HEK293 (cell line): ENCODE results near the gene RBM39.

Experiments
- CTCF ChIA-PET: fragments of 350-600 bp; formaldehyde crosslinking; extraction: SDS; loops from one replicate; lab custom pipeline; 2021; ENCODE audit warnings: antibody characterized with exemption; lab: Yijun Ruan, JAX
- POLR2A ChIA-PET: fragments of 300-600 bp; formaldehyde crosslinking; extraction: SDS; loops from one replicate; lab custom pipeline; 2020; ENCODE audit warnings: antibody characterized with exemption, inconsistent platforms; lab: Yijun Ruan, JAX
- H3K27ac ChIP-seq: fragments of 200-500 bp; sonication (Bioruptor generic); 2 replicates; pipeline ENCODE4 v1.5.1; 2014; ENCODE audit warnings: low read depth, low read length, control low read depth, inconsistent platforms; ENCODE audit errors: extremely low read depth
- H3K36me3 ChIP-seq, 2 experiments: fragments of 200-500 bp in 1 of 2; sonication (Bioruptor generic) in 1 of 2; 1 replicate in 1 of 2; 2 replicates in 1 of 2; pipeline ENCODE4 v1.5.1; 2014 to 2017; ENCODE audit warnings: inconsistent platforms in 2 of 2, low read length in 2 of 2; ENCODE audit not compliant: control insufficient read depth in 2 of 2, insufficient read depth in 1 of 2
- H3K4me1 ChIP-seq: fragments of 200-500 bp; sonication (Bioruptor generic); 2 replicates; pipeline ENCODE4 v1.5.1; 2014; ENCODE audit warnings: mild to moderate bottlenecking, low read length, inconsistent platforms; ENCODE audit not compliant: control insufficient read depth, insufficient read depth
- H3K4me3 ChIP-seq: 2 replicates; pipeline ENCODE4 v1.5.1; 2011; ENCODE audit warnings: low read depth, mild to moderate bottlenecking, control low read depth, low read length, moderate library complexity
- H3K9me3 ChIP-seq: fragments of 200-500 bp; sonication (Bioruptor generic); 2 replicates; pipeline ENCODE4 v1.5.1; 2014; ENCODE audit warnings: low read depth, low read length, inconsistent platforms; ENCODE audit not compliant: control insufficient read depth, insufficient read depth
- BCL11A ChIP-seq: fragments of 450-650 bp; formaldehyde crosslinking; IDR thresholded peaks from 2 replicates; pipeline ENCODE4 v1.5.1; 2016; ENCODE audit warnings: low read depth, missing biosample characterization, missing genetic modification characterization
- HOXA7 ChIP-seq: sonication (generic); formaldehyde crosslinking; IDR thresholded peaks from 2 replicates; pipeline ENCODE4 v1.8.1; 2022; ENCODE audit warnings: missing genetic modification reagents, borderline replicate concordance
- KLF16 ChIP-seq: fragments of 450-650 bp; formaldehyde crosslinking; IDR thresholded peaks from 2 replicates; pipeline ENCODE4 v1.5.1; 2017; ENCODE audit warnings: missing biosample characterization, missing genetic modification characterization
- KLF9 ChIP-seq: fragments of 450-650 bp; formaldehyde crosslinking; IDR thresholded peaks from 2 replicates; pipeline ENCODE4 v1.5.1; 2016; ENCODE audit warnings: missing biosample characterization, missing genetic modification characterization, low read depth
- MZF1 ChIP-seq: fragments of 450-650 bp; formaldehyde crosslinking; IDR thresholded peaks from 2 replicates; pipeline ENCODE4 v1.5.1; 2017; ENCODE audit warnings: missing biosample characterization, missing genetic modification characterization, borderline replicate concordance
- PRDM1 ChIP-seq: fragments of 450-650 bp; formaldehyde crosslinking; IDR thresholded peaks from 2 replicates; pipeline ENCODE4; 2016; ENCODE audit warnings: missing biosample characterization, missing genetic modification characterization
- TCF7L2 ChIP-seq: IDR thresholded peaks from 2 replicates; pipeline ENCODE4 v1.6.1; 2011; ENCODE audit warnings: low read depth, mild to moderate bottlenecking, inconsistent platforms, low read length, moderate library complexity, borderline replicate concordance
- ZBTB17 ChIP-seq: fragments of 450-650 bp; formaldehyde crosslinking; IDR thresholded peaks from 2 replicates; pipeline ENCODE4 v1.5.1; 2016; ENCODE audit warnings: missing biosample characterization, missing genetic modification characterization
- ZBTB21 ChIP-seq: fragments of 450-650 bp; formaldehyde crosslinking; IDR thresholded peaks from 2 replicates; pipeline ENCODE4 v1.5.1; 2017; ENCODE audit warnings: missing biosample characterization, missing genetic modification characterization
- ZBTB8A ChIP-seq: fragments of 450-650 bp; formaldehyde crosslinking; IDR thresholded peaks from 2 replicates; pipeline ENCODE4 v1.5.1; 2016; ENCODE audit warnings: missing biosample characterization, missing genetic modification characterization
- ZNF146 ChIP-seq: fragments of 450-650 bp; formaldehyde crosslinking; IDR thresholded peaks from 2 replicates; pipeline ENCODE4 v1.5.1; 2016; ENCODE audit warnings: missing biosample characterization, missing genetic modification characterization
- ZNF174 ChIP-seq: fragments of 450-650 bp; formaldehyde crosslinking; IDR thresholded peaks from 2 replicates; pipeline ENCODE4 v1.5.0; 2017; ENCODE audit warnings: missing biosample characterization, mild to moderate bottlenecking, missing genetic modification characterization
- ZNF202 ChIP-seq: fragments of 450-650 bp; formaldehyde crosslinking; IDR thresholded peaks from 2 replicates; pipeline ENCODE4 v1.5.1; 2016; ENCODE audit warnings: missing biosample characterization, missing genetic modification characterization, borderline replicate concordance
- ZNF248 ChIP-seq: fragments of 450-650 bp; formaldehyde crosslinking; IDR thresholded peaks from 2 replicates; pipeline ENCODE4 v1.5.1; 2017; ENCODE audit warnings: missing biosample characterization, missing genetic modification characterization
- ZNF350 ChIP-seq: fragments of 450-650 bp; formaldehyde crosslinking; IDR thresholded peaks from 2 replicates; pipeline ENCODE4 v1.5.0; 2017; ENCODE audit warnings: missing biosample characterization, mild to moderate bottlenecking, missing genetic modification characterization
- ZNF354C ChIP-seq: fragments of 450-650 bp; formaldehyde crosslinking; IDR thresholded peaks from 2 replicates; pipeline ENCODE4 v1.5.1; 2016; ENCODE audit warnings: missing biosample characterization, missing genetic modification characterization, low read depth, borderline replicate concordance
- ZNF416 ChIP-seq: fragments of 450-650 bp; formaldehyde crosslinking; IDR thresholded peaks from 2 replicates; pipeline ENCODE4 v1.5.1; 2016; ENCODE audit warnings: missing biosample characterization, missing genetic modification characterization
- ZNF521 ChIP-seq: fragments of 450-650 bp; formaldehyde crosslinking; IDR thresholded peaks from 2 replicates; pipeline ENCODE4 v1.5.1; 2017; ENCODE audit warnings: missing biosample characterization, mild to moderate bottlenecking, missing genetic modification characterization
- ZNF610 ChIP-seq: fragments of 450-650 bp; formaldehyde crosslinking; IDR thresholded peaks from 2 replicates; pipeline ENCODE4 v1.5.1; 2016; ENCODE audit warnings: missing biosample characterization, missing genetic modification characterization, borderline replicate concordance
- ZNF658 ChIP-seq: fragments of 450-650 bp; formaldehyde crosslinking; IDR thresholded peaks from 2 replicates; pipeline ENCODE4; 2016; ENCODE audit warnings: missing biosample characterization, missing genetic modification characterization
- ZNF76 ChIP-seq: fragments of 450-650 bp; formaldehyde crosslinking; IDR thresholded peaks from 2 replicates; pipeline ENCODE4; 2016; ENCODE audit warnings: low read depth, missing biosample characterization, missing genetic modification characterization, borderline replicate concordance
- ZNF776 ChIP-seq: fragments of 450-650 bp; formaldehyde crosslinking; IDR thresholded peaks from 2 replicates; pipeline ENCODE4 v1.5.0; 2017; ENCODE audit warnings: missing biosample characterization, missing genetic modification characterization, borderline replicate concordance
- ZSCAN23 ChIP-seq: fragments of 450-650 bp; formaldehyde crosslinking; IDR thresholded peaks from 2 replicates; pipeline ENCODE4 v1.5.1; 2016; ENCODE audit warnings: missing biosample characterization, missing genetic modification characterization
- TF ChIP-seq, protein P1 (sequence below): fragments of 450-650 bp; formaldehyde crosslinking; IDR thresholded peaks from 2 replicates; pipeline ENCODE4 v1.5.1; 2016; ENCODE audit warnings: missing biosample characterization, missing genetic modification characterization
- TF ChIP-seq, protein P2 (sequence below): fragments of 450-650 bp; formaldehyde crosslinking; IDR thresholded peaks from 2 replicates; pipeline ENCODE4 v1.5.1; 2016; ENCODE audit warnings: missing biosample characterization, missing genetic modification characterization
- TF ChIP-seq, protein P3 (sequence below): fragments of 450-650 bp; formaldehyde crosslinking; conservative IDR thresholded peaks from 2 replicates; pipeline ENCODE4 v1.5.1; 2016; ENCODE audit warnings: low read depth, missing biosample characterization, missing genetic modification characterization
- TF ChIP-seq, protein P4 (sequence below): fragments of 450-650 bp; formaldehyde crosslinking; IDR thresholded peaks from 2 replicates; pipeline ENCODE4 v1.5.1; 2016; ENCODE audit warnings: missing biosample characterization, missing genetic modification characterization
- TF ChIP-seq, protein P5 (sequence below): fragments of 450-650 bp; formaldehyde crosslinking; IDR thresholded peaks from 2 replicates; pipeline ENCODE4 v1.5.1; 2016; ENCODE audit warnings: missing biosample characterization, missing genetic modification characterization

RBM39 gene

DNA sequence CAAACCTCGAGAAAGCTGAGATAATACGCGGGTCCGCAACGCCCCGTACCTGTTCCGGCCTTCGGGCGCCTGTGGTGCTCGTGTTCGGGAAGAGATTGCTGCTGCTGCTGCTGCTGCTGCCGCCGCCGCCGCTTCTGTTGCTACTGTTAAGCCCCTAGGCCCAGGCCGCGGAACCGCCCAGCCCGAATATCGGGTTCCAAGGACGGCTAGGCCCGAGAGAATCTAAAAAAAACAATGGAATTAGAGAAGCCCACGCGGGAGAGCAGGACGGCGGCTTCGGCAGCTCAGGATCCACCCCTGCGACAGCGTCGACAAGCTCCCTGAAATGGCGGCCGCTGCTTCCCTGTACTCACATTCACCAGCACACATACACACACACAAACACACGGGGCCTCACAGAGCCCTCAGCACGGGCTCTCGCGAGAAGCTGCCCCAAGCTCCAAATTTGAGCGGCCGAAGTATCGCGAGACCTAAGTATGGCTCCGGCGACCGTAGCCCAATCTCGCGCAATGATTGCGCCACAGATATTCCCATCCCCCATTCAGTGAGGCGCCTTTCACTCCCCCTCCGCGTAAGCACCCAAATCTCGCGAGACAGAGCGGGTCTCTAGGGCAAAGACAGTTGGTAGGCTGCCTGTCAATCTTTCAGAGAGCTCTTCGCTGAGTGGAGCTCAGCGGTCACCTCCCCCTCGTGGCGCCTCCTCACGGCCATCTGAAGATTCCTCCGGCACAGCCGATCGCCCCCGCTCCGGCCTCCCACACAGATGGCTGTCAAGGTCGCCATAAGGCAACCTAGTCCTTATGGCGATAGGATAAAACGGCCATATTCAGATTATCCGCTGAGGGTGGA lies at the start of gene RBM39:
Gene RBM39 (minus strand): TSS at position 369 of the 849 bp plus-strand sequence. CDS start 1,386 bp downstream, outside the sequence.
- H3K4me3 ChIP-seq: peak within 1 kb of the TSS; percentile 91
- POLR2A ChIA-PET: interaction anchor here (0.5 to 2.5 kb wide), 47 partner anchors 9 to 1120 kb away, joined by 3 to 109 read pairs (median 5); partner anchors contain the start of genes CEP250, CPNE1, ERGIC3 and NFS1
- CTCF ChIA-PET: interaction anchor here (0.7 to 2.6 kb wide), 7 partner anchors 16 to 143 kb away, joined by 3 to 15 read pairs (median 4); no protein-coding TSS in a partner anchor
- H3K9me3 ChIP-seq: no peaks in the 10 kb centered on the region
- peaks cover 27 to 41% of the 10 kb centered on the region in 2 experiments for H3K36me3 ChIP-seq
- peak within 1 kb of the TSS; percentile 100 for H3K27ac ChIP-seq
- H3K4me1 ChIP-seq: no peaks in the 10 kb centered on the region
- peak; percentile 71 for TF ChIP-seq ZBTB8A (tag by site-specific recombination)
- no peak for TF ChIP-seq MZF1 (tag by site-specific recombination)
- TF ChIP-seq ZNF354C: no peak
- TF ChIP-seq ZBTB21 (tag by site-specific recombination): peak; percentile 71
- no peak for TF ChIP-seq ZNF416 (tag by site-specific recombination)
- TF ChIP-seq, protein P1, sequence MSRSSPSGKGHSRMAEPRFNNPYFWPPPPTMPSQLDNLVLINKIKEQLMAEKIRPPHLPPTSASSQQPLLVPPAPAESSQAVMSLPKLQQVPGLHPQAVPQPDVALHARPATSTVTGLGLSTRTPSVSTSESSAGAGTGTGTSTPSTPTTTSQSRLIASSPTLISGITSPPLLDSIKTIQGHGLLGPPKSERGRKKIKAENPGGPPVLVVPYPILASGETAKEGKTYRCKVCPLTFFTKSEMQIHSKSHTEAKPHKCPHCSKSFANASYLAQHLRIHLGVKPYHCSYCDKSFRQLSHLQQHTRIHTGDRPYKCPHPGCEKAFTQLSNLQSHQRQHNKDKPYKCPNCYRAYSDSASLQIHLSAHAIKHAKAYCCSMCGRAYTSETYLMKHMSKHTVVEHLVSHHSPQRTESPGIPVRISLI (tag by site-specific recombination): no peak
- TF ChIP-seq BCL11A (tag by site-specific recombination): no peak
- peak; percentile 99 for TF ChIP-seq KLF16
- TF ChIP-seq ZNF174 (tag by site-specific recombination): no peak
- TF ChIP-seq ZBTB17 (tag by site-specific recombination): peak; percentile 93
- no peak for TF ChIP-seq TCF7L2
- TF ChIP-seq ZSCAN23: 0 out of 2 replicates have a peak, but pooled peaks have one; percentile 45
- TF ChIP-seq, protein P2, sequence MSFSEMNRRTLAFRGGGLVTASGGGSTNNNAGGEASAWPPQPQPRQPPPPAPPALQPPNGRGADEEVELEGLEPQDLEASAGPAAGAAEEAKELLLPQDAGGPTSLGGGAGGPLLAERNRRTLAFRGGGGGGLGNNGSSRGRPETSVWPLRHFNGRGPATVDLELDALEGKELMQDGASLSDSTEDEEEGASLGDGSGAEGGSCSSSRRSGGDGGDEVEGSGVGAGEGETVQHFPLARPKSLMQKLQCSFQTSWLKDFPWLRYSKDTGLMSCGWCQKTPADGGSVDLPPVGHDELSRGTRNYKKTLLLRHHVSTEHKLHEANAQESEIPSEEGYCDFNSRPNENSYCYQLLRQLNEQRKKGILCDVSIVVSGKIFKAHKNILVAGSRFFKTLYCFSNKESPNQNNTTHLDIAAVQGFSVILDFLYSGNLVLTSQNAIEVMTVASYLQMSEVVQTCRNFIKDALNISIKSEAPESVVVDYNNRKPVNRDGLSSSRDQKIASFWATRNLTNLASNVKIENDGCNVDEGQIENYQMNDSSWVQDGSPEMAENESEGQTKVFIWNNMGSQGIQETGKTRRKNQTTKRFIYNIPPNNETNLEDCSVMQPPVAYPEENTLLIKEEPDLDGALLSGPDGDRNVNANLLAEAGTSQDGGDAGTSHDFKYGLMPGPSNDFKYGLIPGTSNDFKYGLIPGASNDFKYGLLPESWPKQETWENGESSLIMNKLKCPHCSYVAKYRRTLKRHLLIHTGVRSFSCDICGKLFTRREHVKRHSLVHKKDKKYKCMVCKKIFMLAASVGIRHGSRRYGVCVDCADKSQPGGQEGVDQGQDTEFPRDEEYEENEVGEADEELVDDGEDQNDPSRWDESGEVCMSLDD (tag by site-specific recombination): no peak
- no peak for TF ChIP-seq ZNF248
- TF ChIP-seq, protein P3, sequence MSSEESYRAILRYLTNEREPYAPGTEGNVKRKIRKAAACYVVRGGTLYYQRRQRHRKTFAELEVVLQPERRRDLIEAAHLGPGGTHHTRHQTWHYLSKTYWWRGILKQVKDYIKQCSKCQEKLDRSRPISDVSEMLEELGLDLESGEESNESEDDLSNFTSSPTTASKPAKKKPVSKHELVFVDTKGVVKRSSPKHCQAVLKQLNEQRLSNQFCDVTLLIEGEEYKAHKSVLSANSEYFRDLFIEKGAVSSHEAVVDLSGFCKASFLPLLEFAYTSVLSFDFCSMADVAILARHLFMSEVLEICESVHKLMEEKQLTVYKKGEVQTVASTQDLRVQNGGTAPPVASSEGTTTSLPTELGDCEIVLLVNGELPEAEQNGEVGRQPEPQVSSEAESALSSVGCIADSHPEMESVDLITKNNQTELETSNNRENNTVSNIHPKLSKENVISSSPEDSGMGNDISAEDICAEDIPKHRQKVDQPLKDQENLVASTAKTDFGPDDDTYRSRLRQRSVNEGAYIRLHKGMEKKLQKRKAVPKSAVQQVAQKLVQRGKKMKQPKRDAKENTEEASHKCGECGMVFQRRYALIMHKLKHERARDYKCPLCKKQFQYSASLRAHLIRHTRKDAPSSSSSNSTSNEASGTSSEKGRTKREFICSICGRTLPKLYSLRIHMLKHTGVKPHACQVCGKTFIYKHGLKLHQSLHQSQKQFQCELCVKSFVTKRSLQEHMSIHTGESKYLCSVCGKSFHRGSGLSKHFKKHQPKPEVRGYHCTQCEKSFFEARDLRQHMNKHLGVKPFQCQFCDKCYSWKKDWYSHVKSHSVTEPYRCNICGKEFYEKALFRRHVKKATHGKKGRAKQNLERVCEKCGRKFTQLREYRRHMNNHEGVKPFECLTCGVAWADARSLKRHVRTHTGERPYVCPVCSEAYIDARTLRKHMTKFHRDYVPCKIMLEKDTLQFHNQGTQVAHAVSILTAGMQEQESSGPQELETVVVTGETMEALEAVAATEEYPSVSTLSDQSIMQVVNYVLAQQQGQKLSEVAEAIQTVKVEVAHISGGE (tag by site-specific recombination): peak; percentile 74
- TF ChIP-seq PRDM1 (tag by site-specific recombination): peak; percentile 77
- TF ChIP-seq, protein P4, sequence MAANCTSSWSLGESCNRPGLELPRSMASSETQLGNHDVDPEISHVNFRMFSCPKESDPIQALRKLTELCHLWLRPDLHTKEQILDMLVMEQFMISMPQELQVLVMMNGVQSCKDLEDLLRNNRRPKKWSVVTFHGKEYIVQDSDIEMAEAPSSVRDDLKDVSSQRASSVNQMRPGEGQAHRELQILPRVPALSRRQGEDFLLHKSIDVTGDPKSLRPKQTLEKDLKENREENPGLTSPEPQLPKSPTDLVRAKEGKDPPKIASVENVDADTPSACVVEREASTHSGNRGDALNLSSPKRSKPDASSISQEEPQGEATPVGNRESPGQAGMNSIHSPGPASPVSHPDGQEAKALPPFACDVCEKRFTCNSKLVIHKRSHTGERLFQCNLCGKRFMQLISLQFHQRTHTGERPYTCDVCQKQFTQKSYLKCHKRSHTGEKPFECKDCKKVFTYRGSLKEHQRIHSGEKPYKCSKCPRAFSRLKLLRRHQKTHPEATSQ (tag by site-specific recombination): 0 out of 2 replicates have a peak, but pooled peaks have one; percentile 48
- TF ChIP-seq HOXA7: no peak
- peak; percentile 16; the same call in 1 of the 2 replicates for TF ChIP-seq ZNF146
- TF ChIP-seq ZNF202 (tag by site-specific recombination): no peak
- TF ChIP-seq ZNF521 (tag by site-specific recombination): no peak
- no peak for TF ChIP-seq ZNF776 (tag by site-specific recombination)
- TF ChIP-seq ZNF610 (tag by site-specific recombination): peak; percentile 48
- peak; percentile 86 for TF ChIP-seq ZNF76
- peak; percentile 50; the same call in 1 of the 2 replicates for TF ChIP-seq KLF9 (tag by site-specific recombination)
- TF ChIP-seq, protein P5, sequence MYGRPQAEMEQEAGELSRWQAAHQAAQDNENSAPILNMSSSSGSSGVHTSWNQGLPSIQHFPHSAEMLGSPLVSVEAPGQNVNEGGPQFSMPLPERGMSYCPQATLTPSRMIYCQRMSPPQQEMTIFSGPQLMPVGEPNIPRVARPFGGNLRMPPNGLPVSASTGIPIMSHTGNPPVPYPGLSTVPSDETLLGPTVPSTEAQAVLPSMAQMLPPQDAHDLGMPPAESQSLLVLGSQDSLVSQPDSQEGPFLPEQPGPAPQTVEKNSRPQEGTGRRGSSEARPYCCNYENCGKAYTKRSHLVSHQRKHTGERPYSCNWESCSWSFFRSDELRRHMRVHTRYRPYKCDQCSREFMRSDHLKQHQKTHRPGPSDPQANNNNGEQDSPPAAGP (tag by site-specific recombination): peak; percentile 85
- no peak for TF ChIP-seq ZNF658
- no peak for TF ChIP-seq ZNF350 (tag by site-specific recombination)
